C4-2B (cell line): ENCODE results near the gene CEP97.

Experiments used
- ZFX ChIP-seq: fragments of 450-650 bp; IDR thresholded peaks from 2 replicates; pipeline ENCODE4 v1.6.1; 2017
- TF ChIP-seq, protein P1 (sequence below): fragments of 450-650 bp; conservative IDR thresholded peaks from 2 replicates; pipeline ENCODE4 v1.5.1; 2017; ENCODE audit warnings: mild to moderate bottlenecking

DNA sequence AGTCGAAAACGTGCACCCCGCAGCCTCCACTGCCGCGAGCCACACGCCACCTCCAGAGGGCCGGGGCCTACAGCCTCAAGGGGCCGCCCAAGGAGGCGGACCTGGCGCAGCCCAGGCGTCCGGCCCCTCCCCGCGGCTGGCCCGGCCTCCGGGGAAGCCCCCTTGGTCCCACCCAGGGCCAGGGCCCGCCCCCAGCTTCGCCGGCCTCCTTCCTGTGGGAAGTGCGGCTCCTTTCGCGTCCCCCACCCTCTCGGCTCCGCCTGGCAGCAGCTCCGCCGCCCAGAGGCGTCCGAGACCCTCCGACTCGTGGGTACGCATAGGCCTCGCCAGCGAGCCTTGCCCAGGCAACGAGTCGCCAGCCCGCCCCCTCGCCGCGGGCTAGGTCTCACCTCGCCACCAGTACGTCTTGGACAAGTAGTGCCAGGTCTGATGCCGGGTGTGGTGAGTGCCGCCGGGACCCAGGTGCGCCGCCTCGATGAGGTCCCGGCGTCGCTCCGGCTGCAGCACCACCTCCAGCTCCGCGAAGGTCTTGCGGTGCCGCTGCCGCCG lies 48.1 kb upstream of the CEP97 start:
- TF ChIP-seq, protein P1, sequence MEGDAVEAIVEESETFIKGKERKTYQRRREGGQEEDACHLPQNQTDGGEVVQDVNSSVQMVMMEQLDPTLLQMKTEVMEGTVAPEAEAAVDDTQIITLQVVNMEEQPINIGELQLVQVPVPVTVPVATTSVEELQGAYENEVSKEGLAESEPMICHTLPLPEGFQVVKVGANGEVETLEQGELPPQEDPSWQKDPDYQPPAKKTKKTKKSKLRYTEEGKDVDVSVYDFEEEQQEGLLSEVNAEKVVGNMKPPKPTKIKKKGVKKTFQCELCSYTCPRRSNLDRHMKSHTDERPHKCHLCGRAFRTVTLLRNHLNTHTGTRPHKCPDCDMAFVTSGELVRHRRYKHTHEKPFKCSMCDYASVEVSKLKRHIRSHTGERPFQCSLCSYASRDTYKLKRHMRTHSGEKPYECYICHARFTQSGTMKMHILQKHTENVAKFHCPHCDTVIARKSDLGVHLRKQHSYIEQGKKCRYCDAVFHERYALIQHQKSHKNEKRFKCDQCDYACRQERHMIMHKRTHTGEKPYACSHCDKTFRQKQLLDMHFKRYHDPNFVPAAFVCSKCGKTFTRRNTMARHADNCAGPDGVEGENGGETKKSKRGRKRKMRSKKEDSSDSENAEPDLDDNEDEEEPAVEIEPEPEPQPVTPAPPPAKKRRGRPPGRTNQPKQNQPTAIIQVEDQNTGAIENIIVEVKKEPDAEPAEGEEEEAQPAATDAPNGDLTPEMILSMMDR: no peak
- peak; percentile 66 for TF ChIP-seq ZFX
